ENCODE measurements around the gene C4orf50. TPM values are rescaled to one million over a fixed set of nuclear protein-coding genes. Genes with fewer than 3 reads are reported as not detected.

Gene C4orf50
- polyA plus RNA-seq, 3 donors, result not detected

- H3K36me3 Mint-ChIP-seq, result no peaks in the 10 kb centered on the region
- Histone ChIP-seq H4K20me1 (ENCODE audit: insufficient read depth, low read length) (no peaks in the 10 kb centered on the region), H3K36me3 (replicated peaks in 1 of 2; ENCODE audit: control insufficient read depth in 1 of 2, insufficient read depth in 2 of 2, low read length in 2 of 2) (no peaks in the 10 kb centered on the region), H3K4me2 (replicated peaks; ENCODE audit: extremely low read depth, low read length, poor library complexity, severe bottlenecking) (no peak overlapping the region), H3K9me3 (replicated peaks in 1 of 2; ENCODE audit: control insufficient read depth in 1 of 2, insufficient read depth in 1 of 2, low read length in 2 of 2) (peaks cover 13 to 17% of the 10 kb centered on the region in 2 donors), H3K4me1 (ENCODE audit: control insufficient read depth in 1 of 2, insufficient read depth in 2 of 2, low read length in 2 of 2) (no peaks in the 10 kb centered on the region), H3K79me2 (ENCODE audit: insufficient read depth, low read length) (no peaks in the 10 kb centered on the region), H3K9ac (ENCODE audit: insufficient read depth, low read length, poor library complexity, severe bottlenecking) (no peak overlapping the region), H3K4me3 (replicated peaks in 1 of 3; ENCODE audit: low read depth in 2 of 3, low read length in 3 of 3) (no peak overlapping the region), H3K27ac (ENCODE audit: low read depth in 1 of 2, low read length in 2 of 2) (no peak overlapping the region), H3K27me3 (ENCODE audit: control insufficient read depth in 2 of 2, insufficient read depth in 2 of 2, low read length in 2 of 2) (no peaks in the 10 kb centered on the region), H2AFZ (ENCODE audit: insufficient read depth, low read depth, low read length, poor library complexity, severe bottlenecking) (no peak overlapping the region)
- H3K4me1 Mint-ChIP-seq, result no peaks in the 10 kb centered on the region
- H3K27ac Mint-ChIP-seq, result peak overlapping the region in 1 of 7 donors; percentile 37
- peaks cover 4 to 11% (median 5%) of the 10 kb centered on the region in 3 donors for H3K27me3 Mint-ChIP-seq (ENCODE audit: low read depth in 3 of 3)
- intact Hi-C loops (cut with micrococcal nuclease), result no loop called here
- DNase-seq, result no peak
- peaks cover 5 to 12% (median 8%) of the 10 kb centered on the region in 7 donors for H3K9me3 Mint-ChIP-seq
- TF ChIP-seq CTCF (IDR thresholded peaks at IDR 0.05), result no peak
- H3K4me3 Mint-ChIP-seq, result no peak overlapping the region
- whole genome bisulfite sequencing (ENCODE audit: insufficient coverage), result 87% methylated on average over 5 of the region's 6 CpGs
Measured at GRCh38 chr4:6052679-6053078, 34.4 kb upstream of the C4orf50 start.

GRCh38 chr4:6050551-6050950 lies 32.3 kb upstream of the C4orf50 start:
- no peak for DNase-seq
- Histone ChIP-seq H2AFZ (ENCODE audit: insufficient read depth, low read depth, low read length, poor library complexity, severe bottlenecking) (no peak overlapping the region), H3K27ac (ENCODE audit: low read depth in 1 of 2, low read length in 2 of 2) (no peak overlapping the region), H3K9me3 (replicated peaks in 1 of 2; ENCODE audit: control insufficient read depth in 1 of 2, insufficient read depth in 1 of 2, low read length in 2 of 2) (no peaks in the 10 kb centered on the region), H3K4me3 (replicated peaks in 1 of 3; ENCODE audit: low read depth in 2 of 3, low read length in 3 of 3) (no peak overlapping the region), H4K20me1 (ENCODE audit: insufficient read depth, low read length) (no peaks in the 10 kb centered on the region), H3K36me3 (replicated peaks in 1 of 2; ENCODE audit: control insufficient read depth in 1 of 2, insufficient read depth in 2 of 2, low read length in 2 of 2) (no peaks in the 10 kb centered on the region), H3K4me1 (ENCODE audit: control insufficient read depth in 1 of 2, insufficient read depth in 2 of 2, low read length in 2 of 2) (no peaks in the 10 kb centered on the region), H3K79me2 (ENCODE audit: insufficient read depth, low read length) (no peaks in the 10 kb centered on the region), H3K4me2 (replicated peaks; ENCODE audit: extremely low read depth, low read length, poor library complexity, severe bottlenecking) (no peak overlapping the region), H3K27me3 (ENCODE audit: control insufficient read depth in 2 of 2, insufficient read depth in 2 of 2, low read length in 2 of 2) (no peaks in the 10 kb centered on the region), H3K9ac (ENCODE audit: insufficient read depth, low read length, poor library complexity, severe bottlenecking) (no peak overlapping the region)
- TF ChIP-seq CTCF (IDR thresholded peaks at IDR 0.05), result no peak
- Mint-ChIP-seq H3K27ac (no peak overlapping the region), H3K9me3 (peaks cover 0 to 2% (median 0%) of the 10 kb centered on the region in 7 donors), H3K4me1 (no peaks in the 10 kb centered on the region), H3K4me3 (no peak overlapping the region), H3K36me3 (no peaks in the 10 kb centered on the region), H3K27me3 (ENCODE audit: low read depth in 3 of 3) (peaks cover 4 to 11% (median 6%) of the 10 kb centered on the region in 3 donors)
- WGBS (ENCODE audit: insufficient coverage), result 83% methylated on average over 4 of the region's 17 CpGs
- intact Hi-C loops (cut with micrococcal nuclease), result no loop called here
